Activated CD4-positive, alpha-beta T cell treated with anti-CD3 and anti-CD28 coated beads for 1 hour (primary cell): ENCODE data around the gene SEL1L3.

ENCODE experiments used
- DNase-seq: peaks from one replicate; pipeline ENCODE4 v3.0.0-alpha.2; 2020

SEL1L3 gene

GRCh38 chr4:25725870-25726269 lies 136.9 kb downstream of the SEL1L3 start:
- no peak for DNase-seq

DNA sequence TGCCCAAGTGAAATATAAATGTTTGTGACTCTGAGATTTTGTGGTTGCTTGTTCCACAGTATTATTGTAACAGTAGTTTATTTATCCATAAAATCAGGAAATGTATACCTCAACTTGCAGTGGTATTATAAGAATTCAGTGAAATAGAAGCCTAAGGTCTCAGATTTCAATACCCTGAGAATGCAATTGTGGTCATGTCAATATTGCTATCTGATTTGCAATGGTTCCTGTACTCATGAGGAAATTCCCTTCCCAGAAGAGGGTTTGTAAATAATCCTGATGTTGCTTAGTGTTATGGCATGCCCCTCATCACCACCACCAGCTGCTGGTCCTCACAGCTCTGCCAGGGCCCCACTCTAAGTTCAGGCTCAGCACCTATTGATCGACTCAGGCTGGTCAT lies 139.4 kb downstream of the SEL1L3 start:
- no peak for DNase-seq

DNA sequence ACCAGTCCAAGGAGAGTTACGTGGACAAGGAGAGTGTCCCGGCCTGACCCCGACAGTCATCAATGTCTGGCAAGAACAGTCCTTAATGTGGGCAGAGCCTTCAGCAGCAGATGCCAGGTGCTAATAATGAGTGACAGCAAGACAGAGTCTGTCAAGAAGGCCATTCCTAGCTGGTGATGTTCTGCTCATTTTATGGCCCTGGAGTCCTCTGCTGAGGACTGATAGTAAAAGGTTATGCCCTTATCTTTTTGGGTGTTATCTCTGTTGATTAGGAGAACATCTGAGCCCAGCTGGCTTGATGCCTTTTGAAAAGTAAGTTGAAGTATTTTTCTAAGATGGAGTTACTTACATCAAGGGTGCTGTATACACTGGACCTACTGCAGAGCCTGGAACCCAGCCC lies 139.8 kb downstream of the SEL1L3 start:
- DNase-seq, result no peak

GRCh38 chr4:25713812-25714211 lies 149.0 kb downstream of the SEL1L3 start:
- DNase-seq, result no peak

DNA sequence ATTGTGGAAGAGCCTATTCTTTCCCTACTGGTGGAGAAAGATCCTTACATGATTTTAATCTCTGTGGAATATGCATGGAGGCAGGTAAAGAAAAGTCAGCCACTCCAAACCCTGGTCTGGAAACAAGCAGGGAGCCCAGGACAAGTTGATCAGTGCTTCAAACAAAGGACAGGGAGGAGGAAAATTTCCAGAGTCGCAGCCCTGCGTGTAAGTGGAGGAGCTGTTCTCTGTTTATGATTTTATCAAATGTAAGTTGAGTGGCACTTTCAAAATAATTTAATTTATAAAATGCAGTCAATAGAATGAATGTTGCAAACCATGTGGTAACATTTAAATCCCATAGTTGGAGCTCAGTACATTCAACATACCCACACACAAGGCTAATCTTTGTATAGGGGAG lies 150.2 kb downstream of the SEL1L3 start:
- DNase-seq, result no peak

DNA sequence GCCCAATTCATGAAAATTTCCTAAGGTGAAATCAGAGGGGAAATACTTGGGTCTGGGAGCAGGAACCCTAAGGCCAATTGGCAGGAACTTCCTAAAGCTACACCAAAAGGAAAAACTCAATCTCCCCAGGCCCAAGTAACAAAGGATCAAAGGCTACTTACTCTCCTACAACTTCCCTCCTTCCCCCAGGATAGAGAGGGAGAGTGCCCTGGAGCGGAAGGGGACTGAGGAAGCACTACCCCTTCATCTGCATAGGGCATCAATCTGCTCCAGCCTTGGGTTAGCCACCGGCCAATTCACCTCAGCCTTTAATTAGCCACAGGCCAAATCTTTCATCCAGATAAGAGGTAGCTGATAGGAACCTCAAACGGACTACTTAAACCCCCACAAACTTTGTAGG lies 152.2 kb downstream of the SEL1L3 start:
- DNase-seq, result no peak

DNA sequence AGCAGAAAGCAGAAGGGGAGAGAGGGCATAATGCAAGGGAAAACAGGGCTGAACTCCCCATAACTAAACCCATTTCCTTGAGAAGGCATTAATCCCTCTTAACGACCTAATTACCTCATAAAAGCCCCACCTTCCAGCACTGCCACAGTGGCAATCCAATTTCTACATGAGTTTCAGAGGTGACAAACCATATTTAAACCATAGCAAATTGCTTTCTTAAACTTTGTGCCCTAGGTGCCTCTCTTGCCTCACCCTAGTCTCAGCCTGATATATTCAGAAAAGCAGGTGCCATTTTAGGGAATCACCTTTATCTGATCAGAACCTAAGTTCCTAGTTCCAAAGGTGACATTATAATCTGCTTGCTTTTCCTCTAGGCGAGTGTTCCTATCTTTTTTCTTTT lies 158.3 kb downstream of the SEL1L3 start:
- no peak for DNase-seq

DNA sequence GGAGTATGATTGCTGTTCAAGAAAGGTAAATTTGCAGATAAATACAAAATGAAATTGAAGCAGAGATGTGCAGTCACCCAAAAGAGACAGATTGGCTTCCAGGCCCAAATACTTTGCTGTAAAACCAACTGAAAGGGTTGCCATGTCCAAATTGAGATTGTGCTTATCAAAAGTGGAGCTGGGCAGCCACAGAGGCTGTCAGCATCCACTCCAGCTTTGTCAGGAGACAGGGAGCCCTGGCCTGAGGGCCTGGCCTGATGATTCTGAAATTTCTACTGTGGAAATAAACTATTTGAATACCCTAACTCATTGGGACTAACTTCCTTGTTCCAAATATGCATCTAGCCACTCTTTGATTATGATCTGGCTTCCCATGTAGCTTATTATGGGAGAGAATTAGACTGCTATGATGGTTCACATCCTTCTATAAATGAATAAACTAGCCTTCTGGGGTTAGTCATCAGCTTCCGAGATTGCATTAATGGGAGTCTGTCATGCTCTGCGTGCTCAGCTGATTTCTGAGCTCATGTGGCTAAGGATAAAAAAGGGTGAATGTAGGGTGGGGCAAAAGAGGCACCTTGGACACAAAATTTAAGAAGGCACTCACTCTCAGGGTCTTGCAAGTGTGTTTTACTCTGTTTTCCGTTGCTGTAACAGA lies 158.9 kb downstream of the SEL1L3 start:
- DNase-seq, result no peak

DNA sequence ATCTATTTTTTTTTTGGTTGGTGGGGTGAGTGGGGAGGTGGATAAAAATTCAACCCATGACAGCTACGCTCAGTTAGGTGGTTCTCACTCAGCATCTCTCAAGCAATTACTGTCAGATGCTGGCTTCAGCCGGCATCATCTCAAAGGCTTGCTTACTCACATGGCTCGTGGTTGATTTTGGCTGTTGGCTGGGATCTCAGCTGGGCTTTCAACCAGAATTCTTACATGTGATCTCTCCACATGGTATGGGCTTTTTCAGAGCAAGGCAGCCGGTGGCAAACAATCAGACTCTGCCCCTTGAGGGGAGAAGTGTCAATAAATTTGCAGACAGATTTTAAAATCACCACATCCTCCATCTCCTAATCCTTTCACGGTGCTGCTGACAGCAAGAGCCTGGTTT lies 159.9 kb downstream of the SEL1L3 start:
- DNase-seq, result no peak

DNA sequence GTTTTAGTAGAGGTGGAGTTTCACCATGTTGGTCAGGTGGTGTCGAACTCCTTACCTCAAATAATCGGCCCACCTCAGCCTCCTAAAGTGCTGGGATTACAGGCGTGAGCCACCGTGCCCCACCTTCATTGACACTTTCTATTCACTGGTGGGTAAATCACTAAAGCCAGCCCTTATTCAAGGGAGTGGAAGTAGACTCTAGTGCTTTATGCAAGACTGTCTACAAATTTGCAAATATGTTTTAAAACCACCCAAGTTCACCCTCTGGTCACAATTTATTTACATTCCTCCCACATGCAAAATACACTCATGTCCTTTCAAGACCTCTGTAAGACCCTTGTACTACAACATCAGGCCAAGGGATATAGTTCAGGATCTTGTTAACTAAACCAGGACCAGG lies 162.1 kb downstream of the SEL1L3 start:
- no peak for DNase-seq

GRCh38 chr4:25697516-25697915 lies 165.3 kb downstream of the SEL1L3 start:
- DNase-seq, result no peak
